Coronary artery (tissue), 2 donors: Measurements from ENCODE around the gene CACNA2D2.
A peak's percentile ranks its signal among the peaks of the same experiment; 100 is the strongest.

Experiments
- DNase-seq: peaks from one replicate; pipeline ENCODE4 v3.0.0-alpha.2; 2017; ENCODE audit warnings: low spot score
- H3K27ac ChIP-seq, 2 donors: fragments of 200-600 bp; sonication (generic); one replicate each; pipeline ENCODE4 v1.5.1; 2016 to 2019
- H3K4me3 ChIP-seq: fragments of 200-600 bp; sonication (generic); 2 replicates; pipeline ENCODE4 v1.5.1; 2016; ENCODE audit warnings: mild to moderate bottlenecking, moderate library complexity
- TF ChIP-seq, protein P1 (sequence below): fragments of 200-600 bp; sonication (generic); IDR thresholded peaks from one replicate; pipeline ENCODE4 v1.5.1; 2019; ENCODE audit warnings: antibody characterized with exemption

The CACNA2D2 gene

DNA sequence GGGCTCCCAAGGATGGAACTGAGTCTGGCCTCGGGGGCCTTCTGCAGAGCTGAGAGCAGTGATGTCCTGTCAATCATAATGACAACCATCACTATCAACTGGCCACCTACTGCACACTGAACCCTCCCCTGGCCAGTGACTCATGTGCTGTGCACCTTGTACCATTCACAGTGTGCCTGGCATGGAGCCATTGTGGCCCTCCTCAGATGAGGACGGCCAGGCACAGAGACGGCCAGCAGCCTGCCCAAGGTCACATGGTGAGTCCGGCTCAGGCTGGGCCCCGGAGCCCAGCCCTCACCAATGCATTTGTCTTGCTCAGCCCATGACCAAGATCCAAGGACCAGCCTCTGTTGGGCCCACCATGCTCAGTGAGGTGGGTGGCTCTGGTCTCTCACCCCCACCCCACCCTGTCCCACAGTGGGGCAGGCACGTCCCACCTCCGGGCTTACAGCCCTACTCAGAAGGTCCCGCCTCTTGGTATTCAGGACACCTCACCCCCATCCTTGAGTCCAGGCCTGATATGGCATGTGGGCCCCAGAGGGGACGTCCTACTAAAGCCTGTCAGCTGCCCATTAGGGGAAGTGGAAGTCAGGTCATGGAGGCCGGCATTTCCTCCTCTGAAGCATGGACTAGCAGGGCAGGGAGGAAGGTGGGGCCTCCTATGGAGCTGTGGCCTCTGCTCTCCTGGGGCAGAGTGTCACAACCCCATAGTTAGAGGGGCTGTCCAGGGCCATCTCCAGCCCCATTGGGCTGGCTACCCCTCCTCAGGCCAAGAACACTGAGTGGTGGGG lies 108.2 kb downstream of the CACNA2D2 start:
- Histone ChIP-seq H3K4me3 (no peak overlapping the region), H3K27ac (no peak overlapping the region)
- DNase-seq = no peak
- TF ChIP-seq, protein P1, sequence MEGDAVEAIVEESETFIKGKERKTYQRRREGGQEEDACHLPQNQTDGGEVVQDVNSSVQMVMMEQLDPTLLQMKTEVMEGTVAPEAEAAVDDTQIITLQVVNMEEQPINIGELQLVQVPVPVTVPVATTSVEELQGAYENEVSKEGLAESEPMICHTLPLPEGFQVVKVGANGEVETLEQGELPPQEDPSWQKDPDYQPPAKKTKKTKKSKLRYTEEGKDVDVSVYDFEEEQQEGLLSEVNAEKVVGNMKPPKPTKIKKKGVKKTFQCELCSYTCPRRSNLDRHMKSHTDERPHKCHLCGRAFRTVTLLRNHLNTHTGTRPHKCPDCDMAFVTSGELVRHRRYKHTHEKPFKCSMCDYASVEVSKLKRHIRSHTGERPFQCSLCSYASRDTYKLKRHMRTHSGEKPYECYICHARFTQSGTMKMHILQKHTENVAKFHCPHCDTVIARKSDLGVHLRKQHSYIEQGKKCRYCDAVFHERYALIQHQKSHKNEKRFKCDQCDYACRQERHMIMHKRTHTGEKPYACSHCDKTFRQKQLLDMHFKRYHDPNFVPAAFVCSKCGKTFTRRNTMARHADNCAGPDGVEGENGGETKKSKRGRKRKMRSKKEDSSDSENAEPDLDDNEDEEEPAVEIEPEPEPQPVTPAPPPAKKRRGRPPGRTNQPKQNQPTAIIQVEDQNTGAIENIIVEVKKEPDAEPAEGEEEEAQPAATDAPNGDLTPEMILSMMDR = no peak

DNA sequence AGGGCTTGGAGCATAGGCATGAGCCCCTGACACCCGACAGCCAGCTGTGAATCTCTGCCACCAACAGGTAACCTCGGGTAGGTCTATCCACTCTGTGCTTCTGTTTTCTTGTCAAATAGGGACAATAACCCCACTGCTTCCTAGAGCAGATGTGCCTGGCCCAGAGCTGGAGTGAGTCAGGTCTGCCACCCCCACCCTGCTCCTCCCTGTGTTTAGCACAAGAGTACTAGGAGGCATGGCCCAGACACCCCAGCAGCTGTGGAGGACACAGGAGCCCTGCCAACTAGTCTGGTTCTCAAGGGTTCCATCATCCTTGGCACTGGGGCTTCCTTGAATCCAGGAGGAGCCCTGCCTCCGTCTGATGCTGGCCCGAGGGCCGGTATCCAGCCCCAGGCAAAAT lies 110.4 kb downstream of the CACNA2D2 start:
- no peak for DNase-seq
- TF ChIP-seq, protein P1 = no peak
- H3K4me3 ChIP-seq = no peak overlapping the region
- H3K27ac ChIP-seq = no peak overlapping the region

- TF ChIP-seq, protein P1 = no peak
- no peak overlapping the region for H3K27ac ChIP-seq
- DNase-seq = no peak
Observed at GRCh38 chr3:50392101-50392715, 111.2 kb downstream of the CACNA2D2 start.

DNA sequence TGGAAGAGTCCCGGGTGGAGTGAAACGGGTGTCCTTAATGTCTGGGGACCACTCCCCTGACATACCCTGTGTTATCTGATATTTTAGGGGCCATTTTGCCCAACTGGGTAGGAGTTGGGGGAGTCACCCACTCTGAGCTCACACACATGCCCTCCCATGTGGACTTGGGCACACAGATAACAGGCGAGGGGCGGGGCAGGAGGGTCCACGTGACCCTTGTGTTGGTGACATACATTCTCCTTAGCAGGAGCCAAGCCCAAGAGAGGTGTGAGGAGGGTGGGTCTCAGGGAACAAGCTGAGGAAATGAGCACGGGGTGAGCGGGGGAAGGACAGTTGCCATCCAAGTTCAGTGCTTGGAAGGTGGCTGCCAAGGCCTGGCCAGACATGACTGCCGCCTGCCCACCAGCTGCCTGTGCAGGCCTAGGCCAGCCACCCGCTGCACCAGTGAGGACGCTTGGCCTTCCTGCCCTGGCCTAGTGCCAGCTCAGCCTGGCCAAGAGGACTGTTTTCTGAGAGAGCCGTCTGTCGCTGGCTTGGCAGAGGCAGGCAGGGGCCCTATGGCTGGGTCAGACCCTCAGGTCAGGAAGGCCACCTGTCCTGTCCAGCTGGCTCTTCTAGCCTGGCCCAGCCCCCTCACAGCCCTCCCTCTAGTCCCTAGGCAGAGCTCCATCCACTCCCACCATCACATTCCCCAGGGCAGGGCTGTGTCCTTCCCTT lies 112.8 kb downstream of the CACNA2D2 start:
- Histone ChIP-seq H3K27ac (peak overlapping the region in 1 of 2 donors; percentile 42), H3K4me3 (no peak overlapping the region)
- DNase-seq = no peak
- TF ChIP-seq, protein P1 = no peak

More at GRCh38 chr3:50392101-50392715, 111.2 kb downstream of the CACNA2D2 start:
- H3K4me3 ChIP-seq = no peak overlapping the region

DNA sequence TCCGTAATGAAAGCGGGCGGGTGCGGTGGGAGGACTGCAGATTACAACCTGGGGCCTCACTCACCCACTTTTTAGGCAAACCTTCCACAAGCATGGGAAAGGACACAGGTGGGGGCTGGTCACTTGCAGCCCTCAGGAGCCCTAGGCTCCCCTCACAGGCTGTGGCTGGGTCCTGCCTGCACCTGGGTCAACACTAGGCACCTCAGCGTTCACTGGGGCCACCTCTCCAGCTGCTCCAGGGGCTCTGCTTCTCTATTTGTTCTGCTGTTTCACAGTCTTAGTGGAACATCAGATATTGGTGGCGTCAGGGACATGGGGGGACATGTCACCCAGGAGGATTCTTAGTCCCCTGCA lies 114.0 kb downstream of the CACNA2D2 start:
- no peak for DNase-seq
- Histone ChIP-seq H3K27ac (no peak overlapping the region), H3K4me3 (no peak overlapping the region)
- TF ChIP-seq, protein P1 = no peak

DNA sequence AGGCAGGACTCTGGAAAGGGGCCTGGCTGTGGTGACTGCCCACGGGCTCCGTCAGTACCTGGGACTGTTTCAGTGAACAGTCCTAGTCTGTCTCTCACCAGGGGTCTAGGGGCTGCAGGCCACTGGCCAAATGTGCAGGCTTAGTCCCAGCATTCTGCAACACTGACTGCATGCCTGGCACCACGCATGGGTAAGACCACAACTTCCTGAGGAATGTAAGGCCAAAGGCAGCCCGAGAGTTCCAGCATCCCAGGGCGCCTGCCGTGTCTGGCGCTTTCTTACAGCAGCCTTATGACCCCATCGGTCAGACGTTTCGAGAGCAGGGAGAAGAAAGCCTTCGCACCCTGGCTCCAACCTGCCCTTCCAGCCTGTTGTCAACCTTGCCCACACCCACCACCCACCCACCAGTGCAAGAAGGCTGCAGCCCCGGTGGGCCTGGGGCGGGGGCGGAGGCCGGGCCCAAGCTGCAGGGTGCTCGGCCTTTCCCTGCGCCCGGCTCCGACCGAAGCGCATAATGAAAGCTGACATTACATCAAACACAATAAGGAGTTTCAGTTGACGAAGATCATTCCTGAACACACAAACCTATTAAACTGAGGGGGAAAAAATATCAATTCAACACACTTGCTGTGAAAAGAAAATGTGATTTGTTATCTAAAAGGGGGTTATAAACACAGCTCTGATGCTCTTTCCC lies 114.6 kb downstream of the CACNA2D2 start:
- TF ChIP-seq, protein P1 = no peak
- no peak for DNase-seq
- Histone ChIP-seq H3K27ac (no peak overlapping the region), H3K4me3 (no peak overlapping the region)
